Measurements from ENCODE around the gene SACM1L. TPM values are rescaled to one million over a fixed set of nuclear protein-coding genes. Genes with fewer than 3 reads are reported as not detected.
A peak's percentile ranks its signal among the peaks of the same experiment; 100 is the strongest.

Gene SACM1L
- total RNA-seq, 1 experiment from 2014 or later, result 31.6 TPM

DNA sequence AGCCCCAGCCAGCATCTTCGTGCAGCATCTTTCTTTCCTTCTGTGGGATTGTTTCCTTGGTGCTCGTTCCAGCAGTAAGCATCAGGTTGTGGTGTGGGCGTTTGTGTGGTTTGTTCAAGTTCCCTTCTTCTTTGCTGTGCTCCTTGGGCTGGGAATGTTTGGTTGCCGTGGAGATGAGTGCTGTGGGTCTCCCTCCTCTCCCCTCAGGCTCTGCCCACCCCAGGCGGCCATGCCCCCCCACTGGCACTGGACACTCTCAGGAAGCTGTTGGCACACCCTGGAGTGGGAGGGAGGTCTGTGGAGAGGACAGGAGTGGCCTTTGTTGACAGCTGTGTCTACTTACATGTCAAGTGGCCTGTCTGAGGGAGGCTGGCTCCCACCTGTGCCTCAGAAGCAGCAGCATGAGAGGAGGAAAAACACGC lies 46.5 kb upstream of the SACM1L start:
- no TSS peak for BruUV-seq (replicated peaks)
- no peak for ATAC-seq
- H3K27ac ChIP-seq (ENCODE audit: low read length), result peak overlapping the region; percentile 48
- no peak overlapping the region for H3K4me3 ChIP-seq (ENCODE audit: low read depth in 2 of 2, low read length in 2 of 2)
- intact Hi-C loops (cut with micrococcal nuclease; ENCODE audit: unreplicated experiment) (no loop called here), in situ Hi-C loops (cut with HindIII; ENCODE audit: low pct_unique_long_range_greater_than_20kb, low sequenced_read_pairs) (no loop called here)
- H3K36me3 ChIP-seq (ENCODE audit: control insufficient read depth, insufficient read depth, low read length), result no peaks in the 10 kb centered on the region
- no peak for DNase-seq (ENCODE audit: low read depth, low spot score)
- H3K27me3 ChIP-seq (ENCODE audit: control insufficient read depth, insufficient read depth, low read length), result no peaks in the 10 kb centered on the region
- ChIA-PET POLR2A (no interaction called here), CTCF (no interaction called here)
- H3K9me3 ChIP-seq (ENCODE audit: control insufficient read depth, insufficient read depth, low read depth, low read length), result no peaks in the 10 kb centered on the region
- H3K4me1 ChIP-seq (ENCODE audit: control insufficient read depth, insufficient read depth, low read length), result peaks cover 65% of the 10 kb centered on the region
- TF ChIP-seq SIN3A (IDR thresholded peaks at IDR 0.05; ENCODE audit: borderline replicate concordance, insufficient read depth, low read depth, low read length) (no peak), POLR2AphosphoS5 (IDR thresholded peaks at IDR 0.05; ENCODE audit: low read depth, low read length) (no peak), TCF7L2 (IDR thresholded peaks at IDR 0.05; ENCODE audit: low read depth, low read length) (no peak), CTCF (IDR thresholded peaks at IDR 0.05) (no peak)
- TF ChIP-seq, protein P1, sequence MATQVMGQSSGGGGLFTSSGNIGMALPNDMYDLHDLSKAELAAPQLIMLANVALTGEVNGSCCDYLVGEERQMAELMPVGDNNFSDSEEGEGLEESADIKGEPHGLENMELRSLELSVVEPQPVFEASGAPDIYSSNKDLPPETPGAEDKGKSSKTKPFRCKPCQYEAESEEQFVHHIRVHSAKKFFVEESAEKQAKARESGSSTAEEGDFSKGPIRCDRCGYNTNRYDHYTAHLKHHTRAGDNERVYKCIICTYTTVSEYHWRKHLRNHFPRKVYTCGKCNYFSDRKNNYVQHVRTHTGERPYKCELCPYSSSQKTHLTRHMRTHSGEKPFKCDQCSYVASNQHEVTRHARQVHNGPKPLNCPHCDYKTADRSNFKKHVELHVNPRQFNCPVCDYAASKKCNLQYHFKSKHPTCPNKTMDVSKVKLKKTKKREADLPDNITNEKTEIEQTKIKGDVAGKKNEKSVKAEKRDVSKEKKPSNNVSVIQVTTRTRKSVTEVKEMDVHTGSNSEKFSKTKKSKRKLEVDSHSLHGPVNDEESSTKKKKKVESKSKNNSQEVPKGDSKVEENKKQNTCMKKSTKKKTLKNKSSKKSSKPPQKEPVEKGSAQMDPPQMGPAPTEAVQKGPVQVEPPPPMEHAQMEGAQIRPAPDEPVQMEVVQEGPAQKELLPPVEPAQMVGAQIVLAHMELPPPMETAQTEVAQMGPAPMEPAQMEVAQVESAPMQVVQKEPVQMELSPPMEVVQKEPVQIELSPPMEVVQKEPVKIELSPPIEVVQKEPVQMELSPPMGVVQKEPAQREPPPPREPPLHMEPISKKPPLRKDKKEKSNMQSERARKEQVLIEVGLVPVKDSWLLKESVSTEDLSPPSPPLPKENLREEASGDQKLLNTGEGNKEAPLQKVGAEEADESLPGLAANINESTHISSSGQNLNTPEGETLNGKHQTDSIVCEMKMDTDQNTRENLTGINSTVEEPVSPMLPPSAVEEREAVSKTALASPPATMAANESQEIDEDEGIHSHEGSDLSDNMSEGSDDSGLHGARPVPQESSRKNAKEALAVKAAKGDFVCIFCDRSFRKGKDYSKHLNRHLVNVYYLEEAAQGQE (IDR thresholded peaks at IDR 0.05; ENCODE audit: insufficient read depth in 1 of 2, low read depth in 2 of 2, low read length in 1 of 2), result no peak

DNA sequence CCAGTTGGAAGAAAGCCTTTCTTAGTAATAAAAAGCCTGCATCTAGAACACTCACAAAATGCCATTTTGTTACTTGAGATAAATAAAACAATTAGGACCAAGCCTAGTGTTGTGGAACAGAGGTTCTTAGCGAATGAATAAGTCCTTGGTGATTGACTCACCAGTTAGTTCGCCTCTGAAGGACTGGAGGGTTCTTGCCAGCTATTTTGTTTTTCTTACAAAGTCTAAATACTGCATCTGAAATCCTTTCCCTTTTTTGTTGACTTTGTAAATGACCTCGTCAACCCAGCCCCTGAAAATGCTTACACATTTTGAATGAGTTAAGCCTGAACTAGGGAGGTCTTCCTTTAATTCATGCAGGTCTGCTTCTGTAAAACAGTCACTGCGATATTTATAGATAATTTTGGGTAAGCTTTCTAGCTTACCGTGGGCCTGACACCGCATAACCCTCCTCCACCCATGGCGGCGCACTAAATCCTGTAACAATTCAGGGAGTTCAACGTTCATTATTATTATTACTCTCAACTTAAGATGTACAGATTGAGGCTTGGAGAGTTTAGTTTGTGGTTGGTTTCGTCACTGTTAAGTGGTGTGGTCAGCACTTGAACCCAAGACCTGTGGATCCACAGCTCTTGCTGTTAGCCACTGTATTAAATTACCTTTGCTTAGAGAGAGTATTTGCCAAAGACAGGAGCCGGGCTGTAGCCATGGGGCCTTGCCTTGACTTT lies 45.0 kb upstream of the SACM1L start:
- POLR2A ChIA-PET, result no interaction called here
- Histone ChIP-seq H3K27me3 (ENCODE audit: control insufficient read depth, insufficient read depth, low read length) (no peaks in the 10 kb centered on the region), H3K4me3 (ENCODE audit: low read depth in 2 of 2, low read length in 2 of 2) (peak overlapping the region in 1 of 2 experiments; percentile 8; a peak in 2 of 4 replicates), H3K9me3 (ENCODE audit: control insufficient read depth, insufficient read depth, low read depth, low read length) (no peaks in the 10 kb centered on the region), H3K36me3 (ENCODE audit: control insufficient read depth, insufficient read depth, low read length) (no peaks in the 10 kb centered on the region), H3K27ac (ENCODE audit: low read length) (peak overlapping the region; percentile 90), H3K4me1 (ENCODE audit: control insufficient read depth, insufficient read depth, low read length) (peaks cover 68% of the 10 kb centered on the region)
- intact Hi-C loops (cut with micrococcal nuclease; ENCODE audit: unreplicated experiment), result no loop called here
- in situ Hi-C loops (cut with HindIII; ENCODE audit: low pct_unique_long_range_greater_than_20kb, low sequenced_read_pairs), result no loop called here
- BruUV-seq (replicated peaks), result no TSS peak
- ATAC-seq (no peak; the same call in 1 of the 2 replicates), DNase-seq (ENCODE audit: low read depth, low spot score) (no peak)
- CTCF ChIA-PET, result no interaction called here
- TF ChIP-seq SIN3A (IDR thresholded peaks at IDR 0.05; ENCODE audit: borderline replicate concordance, insufficient read depth, low read depth, low read length) (no peak), CTCF (IDR thresholded peaks at IDR 0.05) (no peak), TCF7L2 (IDR thresholded peaks at IDR 0.05; ENCODE audit: low read depth, low read length) (no peak), POLR2AphosphoS5 (IDR thresholded peaks at IDR 0.05; ENCODE audit: low read depth, low read length) (no peak)
- TF ChIP-seq, protein P1 (IDR thresholded peaks at IDR 0.05; ENCODE audit: insufficient read depth in 1 of 2, low read depth in 2 of 2, low read length in 1 of 2), result no peak

Measured in Panc1 (cell line).